ENCODE results near the gene SIGLEC14.

GRCh38 chr19:51610576-51610975 lies 36.0 kb downstream of the SIGLEC14 start:
- TF ChIP-seq RAD21 (IDR thresholded peaks at IDR 0.05; ENCODE audit: low read depth) (no peak), USF1 (IDR thresholded peaks at IDR 0.05) (no peak), TAF1 (IDR thresholded peaks at IDR 0.05; ENCODE audit: low read depth) (no peak), MAX (IDR thresholded peaks at IDR 0.05) (no peak), CREB1 (IDR thresholded peaks at IDR 0.05; ENCODE audit: low read depth) (no peak), EP300 (IDR thresholded peaks at IDR 0.05; ENCODE audit: borderline replicate concordance) (no peak)

All from Ishikawa (cell line).